K562 (cell line): ENCODE results near the gene ZMIZ1. TPM values are rescaled to one million over a fixed set of nuclear protein-coding genes. Genes with fewer than 3 reads are reported as not detected.
A peak's percentile ranks its signal among the peaks of the same experiment; 100 is the strongest.

Source experiments
- ATAC-seq: fragments of 200-7000 bp; cut with Tn5 transposase; 3 replicates; pipeline ENCODE4 v1.9.1; 2020; ENCODE audit warnings: moderate library complexity
- BruUV-seq: library from RNA; stranded (reverse); fragments of 400-500 nt; replicated peaks from 2 replicates; lab custom pipeline; 2021; lab: Mats Ljungman, UMichigan
- CTCF ChIA-PET: fragments of 300-600 bp; formaldehyde crosslinking; extraction: SDS; loops from one replicate; lab custom pipeline; 2021; ENCODE audit warnings: low intra/inter-chr PET ratio; lab: Yijun Ruan, JAX
- POLR2A ChIA-PET: fragments of 300-600, 350-650 bp; sonication (Branson Sonifier 250); formaldehyde crosslinking; extraction: SDS; loops from one replicate; lab custom pipeline; 2021; ENCODE audit warnings: antibody characterized with exemption, inconsistent platforms; lab: Yijun Ruan, JAX
- DNase-seq, 4 experiments: peaks; one replicate each; pipeline versions ENCODE4 v3.0.0 to v3.0.0-alpha.2; 2011 to 2018; ENCODE audit warnings: low spot score in 3 of 4, mixed read lengths in 3 of 4; ENCODE audit errors: extremely low read depth in 1 of 4
- FAIRE-seq: peaks from 2 replicates; lab custom pipeline; 2011; peaks lifted over from hg19 to GRCh38; lab: Jason Lieb, UNC
- H2AFZ ChIP-seq: 2 replicates; pipeline ENCODE4 v1.6.0; 2011; ENCODE audit warnings: low read depth, low read length, control low read depth, inconsistent platforms
- H3K27ac ChIP-seq: fragments of 200-600 bp; 3 replicates; pipeline ENCODE4 v1.8.0; 2011; ENCODE audit warnings: low read depth, mild to moderate bottlenecking, control low read depth, inconsistent platforms, low read length, moderate library complexity, mixed read lengths; ENCODE audit errors: extremely low read depth
- H3K27me3 ChIP-seq, 2 experiments: fragments of 300-600 bp in 1 of 2; 2 replicates in 1 of 2; 3 replicates in 1 of 2; pipeline versions ENCODE4 v1.6.0 to v1.8.0; 2011; ENCODE audit warnings: inconsistent platforms in 2 of 2, low read length in 2 of 2, mild to moderate bottlenecking in 1 of 2, mixed read lengths in 1 of 2, moderate library complexity in 1 of 2; ENCODE audit not compliant: control insufficient read depth in 2 of 2, insufficient read depth in 2 of 2
- H3K36me3 ChIP-seq: fragments of 300-600 bp; 3 replicates; pipeline ENCODE4 v1.8.0; 2011; ENCODE audit warnings: mild to moderate bottlenecking, low read length, inconsistent platforms; ENCODE audit not compliant: control insufficient read depth, insufficient read depth
- H3K4me1 ChIP-seq, 2 experiments: fragments of 200-600 bp in 1 of 2; replicated peaks in 1 of 2; 2 replicates in 1 of 2; 3 replicates in 1 of 2; pipeline versions ENCODE4 v1.5.1 to v1.8.0; 2011; ENCODE audit warnings: inconsistent platforms in 2 of 2, low read length in 2 of 2, mild to moderate bottlenecking in 1 of 2, mixed read lengths in 1 of 2, moderate library complexity in 1 of 2; ENCODE audit not compliant: control insufficient read depth in 2 of 2, insufficient read depth in 2 of 2
- H3K4me2 ChIP-seq: 2 replicates; pipeline ENCODE4 v1.6.1; 2011; ENCODE audit warnings: low read length, control low read depth, inconsistent platforms, mixed read lengths; ENCODE audit not compliant: insufficient read depth
- H3K4me3 ChIP-seq: fragments of 200-600 bp; sonication (generic), shearing (Covaris generic); 2 replicates; pipeline ENCODE4 v1.5.1; 2016; ENCODE audit warnings: control low read depth, inconsistent platforms
- H3K79me2 ChIP-seq: fragments of 200-600 bp; 3 replicates; pipeline ENCODE4 v1.8.0; 2011; ENCODE audit warnings: low read length, inconsistent platforms; ENCODE audit not compliant: control insufficient read depth, insufficient read depth
- H3K9ac ChIP-seq, 2 experiments: 2 replicates each; pipeline versions ENCODE4 v1.6.0 to v1.6.1; 2011; ENCODE audit warnings: low read depth in 2 of 2, low read length in 2 of 2, control low read depth in 1 of 2, inconsistent platforms in 1 of 2, mild to moderate bottlenecking in 1 of 2, mixed read lengths in 1 of 2; ENCODE audit not compliant: insufficient read depth in 1 of 2
- H3K9me1 ChIP-seq: one replicate; pipeline ENCODE4 v1.6.0; 2011; ENCODE audit warnings: inconsistent platforms, mild to moderate bottlenecking, low read length, moderate library complexity; ENCODE audit not compliant: control insufficient read depth, insufficient read depth
- H3K9me3 ChIP-seq: replicated peaks from 2 replicates; pipeline ENCODE4 v1.5.1; 2011; ENCODE audit warnings: low read depth, low read length, inconsistent platforms; ENCODE audit not compliant: control insufficient read depth, insufficient read depth
- H4K20me1 ChIP-seq: replicated peaks from 2 replicates; pipeline ENCODE4 v1.6.1; 2011; ENCODE audit warnings: low read length, inconsistent platforms, mixed read lengths; ENCODE audit not compliant: control insufficient read depth, insufficient read depth
- LARP7 ChIP-seq: fragments of 450-650 bp; IDR thresholded peaks from 2 replicates; pipeline ENCODE4 v1.6.1; 2016
- NR4A1 ChIP-seq, 2 experiments: fragments of 250-450 bp in 1 of 2; fragments of 450-650 bp in 1 of 2; sonication (Bioruptor Pico) in 1 of 2; IDR thresholded peaks; 2 replicates each; pipeline versions ENCODE4 v1.4.0 to v1.6.1; 2016 to 2020; ENCODE audit warnings: mild to moderate bottlenecking in 2 of 2, missing compliant biosample characterization in 1 of 2, missing genetic modification characterization in 1 of 2, moderate library complexity in 1 of 2
- POLR2G ChIP-seq: fragments of 200-400 bp; formaldehyde crosslinking; IDR thresholded peaks from 2 replicates; pipeline ENCODE4 v1.6.1; 2017; ENCODE audit warnings: low read depth, mild to moderate bottlenecking, antibody characterized with exemption, low read length, moderate library complexity
- WHSC1 ChIP-seq: IDR thresholded peaks from one replicate; pipeline ENCODE4 v1.6.1; 2012; ENCODE audit warnings: low read length, control low read depth, inconsistent platforms
- WGBS: fragments of 100-300 bp; shearing (Covaris generic); methylation state at CpG from one replicate; pipeline ENCODE4 v1.1.6; 2016; ENCODE audit warnings: low coverage, mixed read lengths; ENCODE audit not compliant: insufficient coverage; ENCODE audit errors: missing lambda C conversion rate; 5-methylcytosine and 5-hydroxymethylcytosine counted together
- in situ Hi-C: fragments of 300-500 bp; cut with MboI; formaldehyde crosslinking; loops from 4 replicates; pipeline ENCODE4 v1.15.0; 2018; ENCODE audit warnings: inconsistent platforms, mixed read lengths
- intact Hi-C: fragments of 100-400 bp; cut with micrococcal nuclease; formaldehyde crosslinking; loops from 2 replicates; pipeline ENCODE4 v1.14.2; 2022
- polyA plus RNA-seq, 8 experiments: library from polyadenylated mRNA; depleted of rRNA in 4 of 8; stranded (reverse) in 5 of 8; unstranded in 3 of 8; fragments of >200 nt; fragmentation: Nextera tagmentation in 2 of 8; fragmentation: Illumina TruSeq in 1 of 8; extraction: Ambion mirVana in 2 of 8; extraction: Trizol in 1 of 8; gene quantifications; 2 replicates each; pipeline versions ENCODE4 v1.2.1 to v1.2.3, GENCODE V29; 2011 to 2014; ENCODE audit warnings: inconsistent platforms in 1 of 8, missing spikeins in 1 of 8
- total RNA-seq, 7 experiments: library from RNA; depleted of rRNA in 6 of 7; stranded (reverse); fragments of >200 nt in 6 of 7; fragmentation: Illumina TruSeq in 2 of 7; extraction: Trizol in 2 of 7; gene quantifications; 2 replicates each; pipeline versions ENCODE4 v1.2.1 to v1.2.3, GENCODE V29; 2011 to 2021; ENCODE audit warnings: low replicate concordance in 1 of 7
- TF ChIP-seq, protein P1 (sequence below): fragments of 250-450 bp; sonication (Bioruptor Pico); IDR thresholded peaks from 2 replicates; pipeline ENCODE4 v1.4.0; 2020; ENCODE audit warnings: mild to moderate bottlenecking, moderate library complexity, borderline replicate concordance
- TF ChIP-seq, protein P2 (sequence below), 2 experiments: fragments of 450-650 bp; IDR thresholded peaks; 2 replicates each; pipeline ENCODE4 v1.6.1; 2016
- TF ChIP-seq, protein P3 (sequence below), 2 experiments: fragments of 250-450 bp in 1 of 2; fragments of 450-650 bp in 1 of 2; sonication (Bioruptor Pico) in 1 of 2; IDR thresholded peaks; 2 replicates each; pipeline versions ENCODE4 v1.6.1 to v1.8.0; 2016 to 2021; ENCODE audit warnings: mild to moderate bottlenecking in 2 of 2, moderate library complexity in 2 of 2, missing compliant biosample characterization in 1 of 2, missing genetic modification characterization in 1 of 2

ZMIZ1 gene
- total and polyA plus RNA-seq, 9 of the 15 experiments (the other 6 are each of a cell fraction or from before 2014, with no cell fraction given) = 1.0 to 37.3 (median 4.3) TPM

DNA sequence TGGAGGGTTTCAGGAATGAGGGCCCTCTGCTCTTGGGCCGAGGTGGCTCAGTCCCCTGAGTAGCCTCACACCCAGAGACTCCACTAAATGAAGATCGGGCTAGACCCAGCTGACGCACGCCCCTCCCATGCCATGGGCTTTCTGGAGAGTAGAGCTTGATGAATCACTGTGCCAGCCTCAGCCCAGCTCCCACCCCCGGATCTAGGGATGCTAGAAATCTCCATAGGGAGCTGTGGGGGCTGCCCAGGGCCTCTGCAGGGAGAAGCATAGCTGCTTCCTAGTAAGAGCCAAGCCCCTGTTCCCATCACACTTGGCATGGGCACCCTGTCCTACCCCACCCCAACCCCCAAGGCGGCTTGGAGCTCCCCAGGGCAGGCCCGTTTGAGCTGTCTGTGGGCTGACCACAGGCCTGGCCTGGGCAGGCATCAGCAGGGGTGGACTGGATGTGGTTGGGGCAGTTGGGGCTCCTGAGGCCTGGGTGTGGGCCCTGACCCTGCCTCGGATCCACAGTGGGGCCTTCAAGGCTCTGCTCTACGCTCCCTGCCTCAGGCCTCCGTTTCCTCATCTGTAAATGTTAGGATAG is 121.2 kb downstream of the ZMIZ1 start:
- Histone ChIP-seq H3K27me3 (no peaks in the 10 kb centered on the region), H4K20me1 (0 out of 2 replicates have a peak, but pooled peaks cover 5% of the 10 kb centered on the region), H3K9me1 (no peaks in the 10 kb centered on the region), H3K9me3 (no peaks in the 10 kb centered on the region), H2AFZ (no peak overlapping the region), H3K27ac (no peak overlapping the region), H3K79me2 (no peaks in the 10 kb centered on the region), H3K4me1 (peaks cover 54 to 56% of the 10 kb centered on the region in 2 experiments), H3K4me3 (no peak overlapping the region), H3K9ac (0 out of 4 replicates have a peak overlapping the region, but pooled peaks of 1 of the 2 experiments have one; percentile 29), H3K4me2 (no peak overlapping the region), H3K36me3 (peaks cover 21% of the 10 kb centered on the region)
- no TSS peak for BruUV-seq
- peak; percentile 48 for TF ChIP-seq POLR2G
- TF ChIP-seq LARP7 = no peak
- WGBS = 91% methylated on average over 10 of the region's 10 CpGs
- in situ Hi-C loops = loop anchor here (25.0 kb wide), 2 partner anchors 103 to 1153 kb away; partner anchors contain the start of genes POLR3A and RPS24
- intact Hi-C loops = loop anchor here (10.0 kb wide), 3 partner anchors 335 to 975 kb away; no protein-coding TSS in a partner anchor
- POLR2A ChIA-PET = interaction anchor here (0.6 to 1.9 kb wide), 8 partner anchors 8 to 1477 kb away, joined by 3 to 6 read pairs (median 3); no protein-coding TSS in a partner anchor
- no peak for ATAC-seq
- no peak for DNase-seq
- CTCF ChIA-PET = no interaction called here
- no peak for FAIRE-seq

DNA sequence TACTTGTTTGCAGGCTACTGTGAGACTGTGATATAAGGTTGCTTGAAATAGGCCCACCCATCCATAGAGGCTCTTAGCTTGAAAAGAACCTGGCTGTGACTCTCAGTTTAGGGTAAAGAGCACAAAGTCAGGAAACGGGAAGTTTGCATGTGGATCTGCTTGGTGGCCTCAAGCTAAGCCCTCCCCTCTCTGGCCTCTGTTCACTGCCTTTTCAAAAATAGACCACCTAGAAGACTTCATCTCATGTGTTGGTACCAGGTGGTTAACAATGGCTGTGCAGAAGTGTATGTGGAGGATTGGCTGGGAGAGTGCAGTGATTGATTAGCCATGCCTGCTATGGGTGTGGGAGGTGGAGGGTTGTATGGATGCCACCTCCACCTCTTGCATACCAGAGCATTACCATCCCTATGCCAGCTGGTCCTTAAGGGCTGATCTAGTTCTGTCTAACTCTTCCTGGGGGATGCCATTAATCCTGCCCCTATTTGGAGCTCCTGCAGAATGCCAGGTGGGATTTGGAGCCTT is 122.0 kb downstream of the ZMIZ1 start:
- Histone ChIP-seq H3K4me2 (no peak overlapping the region), H3K9ac (no peak overlapping the region), H2AFZ (no peak overlapping the region), H3K4me1 (peaks cover 51 to 52% of the 10 kb centered on the region in 2 experiments), H4K20me1 (peaks cover 9% of the 10 kb centered on the region; the same call in 1 of the 2 replicates), H3K27ac (no peak overlapping the region), H3K79me2 (no peaks in the 10 kb centered on the region), H3K9me3 (no peaks in the 10 kb centered on the region), H3K4me3 (no peak overlapping the region), H3K36me3 (peaks cover 20% of the 10 kb centered on the region), H3K9me1 (no peaks in the 10 kb centered on the region), H3K27me3 (no peaks in the 10 kb centered on the region)
- WGBS = 94% methylated on average over 1 of the region's 1 CpG
- BruUV-seq = no TSS peak
- in situ Hi-C loops = loop anchor here (25.0 kb wide), 2 partner anchors 104 to 1154 kb away; partner anchors contain the start of genes POLR3A and RPS24
- ChIA-PET CTCF (no interaction called here), POLR2A (interaction anchor here (0.6 to 1.4 kb wide), 4 partner anchors 9 to 1108 kb away, joined by 3 read pairs; no protein-coding TSS in a partner anchor)
- no peak for DNase-seq
- ATAC-seq = no peak
- FAIRE-seq = no peak
- intact Hi-C loops = loop anchor here (10.0 kb wide), 3 partner anchors 336 to 976 kb away; no protein-coding TSS in a partner anchor
- TF ChIP-seq, protein P1, sequence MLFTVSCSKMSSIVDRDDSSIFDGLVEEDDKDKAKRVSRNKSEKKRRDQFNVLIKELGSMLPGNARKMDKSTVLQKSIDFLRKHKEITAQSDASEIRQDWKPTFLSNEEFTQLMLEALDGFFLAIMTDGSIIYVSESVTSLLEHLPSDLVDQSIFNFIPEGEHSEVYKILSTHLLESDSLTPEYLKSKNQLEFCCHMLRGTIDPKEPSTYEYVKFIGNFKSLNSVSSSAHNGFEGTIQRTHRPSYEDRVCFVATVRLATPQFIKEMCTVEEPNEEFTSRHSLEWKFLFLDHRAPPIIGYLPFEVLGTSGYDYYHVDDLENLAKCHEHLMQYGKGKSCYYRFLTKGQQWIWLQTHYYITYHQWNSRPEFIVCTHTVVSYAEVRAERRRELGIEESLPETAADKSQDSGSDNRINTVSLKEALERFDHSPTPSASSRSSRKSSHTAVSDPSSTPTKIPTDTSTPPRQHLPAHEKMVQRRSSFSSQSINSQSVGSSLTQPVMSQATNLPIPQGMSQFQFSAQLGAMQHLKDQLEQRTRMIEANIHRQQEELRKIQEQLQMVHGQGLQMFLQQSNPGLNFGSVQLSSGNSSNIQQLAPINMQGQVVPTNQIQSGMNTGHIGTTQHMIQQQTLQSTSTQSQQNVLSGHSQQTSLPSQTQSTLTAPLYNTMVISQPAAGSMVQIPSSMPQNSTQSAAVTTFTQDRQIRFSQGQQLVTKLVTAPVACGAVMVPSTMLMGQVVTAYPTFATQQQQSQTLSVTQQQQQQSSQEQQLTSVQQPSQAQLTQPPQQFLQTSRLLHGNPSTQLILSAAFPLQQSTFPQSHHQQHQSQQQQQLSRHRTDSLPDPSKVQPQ (CRISPR knock-in tag) = no peak
- TF ChIP-seq, protein P2, sequence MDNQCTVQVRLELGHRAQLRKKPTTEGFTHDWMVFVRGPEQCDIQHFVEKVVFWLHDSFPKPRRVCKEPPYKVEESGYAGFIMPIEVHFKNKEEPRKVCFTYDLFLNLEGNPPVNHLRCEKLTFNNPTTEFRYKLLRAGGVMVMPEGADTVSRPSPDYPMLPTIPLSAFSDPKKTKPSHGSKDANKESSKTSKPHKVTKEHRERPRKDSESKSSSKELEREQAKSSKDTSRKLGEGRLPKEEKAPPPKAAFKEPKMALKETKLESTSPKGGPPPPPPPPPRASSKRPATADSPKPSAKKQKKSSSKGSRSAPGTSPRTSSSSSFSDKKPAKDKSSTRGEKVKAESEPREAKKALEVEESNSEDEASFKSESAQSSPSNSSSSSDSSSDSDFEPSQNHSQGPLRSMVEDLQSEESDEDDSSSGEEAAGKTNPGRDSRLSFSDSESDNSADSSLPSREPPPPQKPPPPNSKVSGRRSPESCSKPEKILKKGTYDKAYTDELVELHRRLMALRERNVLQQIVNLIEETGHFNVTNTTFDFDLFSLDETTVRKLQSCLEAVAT (IDR thresholded peaks at IDR 0.05) = peak in 1 of 2 experiments; percentile 92; a peak in 2 of 4 replicates
- TF ChIP-seq, protein P3, sequence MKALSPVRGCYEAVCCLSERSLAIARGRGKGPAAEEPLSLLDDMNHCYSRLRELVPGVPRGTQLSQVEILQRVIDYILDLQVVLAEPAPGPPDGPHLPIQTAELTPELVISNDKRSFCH (CRISPR knock-in tag; IDR thresholded peaks at IDR 0.05) = no peak
- TF ChIP-seq, protein P3 (tag; IDR thresholded peaks at IDR 0.05) = no peak
- no peak for TF ChIP-seq NR4A1 (CRISPR knock-in tag; IDR thresholded peaks at IDR 0.05)
- TF ChIP-seq NR4A1 (tag; IDR thresholded peaks at IDR 0.05) = no peak
- TF ChIP-seq WHSC1 = peak; percentile 41
